NCI-H2196 (cell line): Measurements from ENCODE around the gene GALK1.
"Not testable (repeated sequence)": the region's sequence is repeated elsewhere in the genome, so short reads cannot be mapped to it uniquely, and the experiment has no call there.

ENCODE experiments used
- DNase-seq: peaks from one replicate; lab custom pipeline; 2025; ENCODE audit not compliant: unreplicated experiment; lab: John Stamatoyannopoulos, UW

The GALK1 gene

DNA sequence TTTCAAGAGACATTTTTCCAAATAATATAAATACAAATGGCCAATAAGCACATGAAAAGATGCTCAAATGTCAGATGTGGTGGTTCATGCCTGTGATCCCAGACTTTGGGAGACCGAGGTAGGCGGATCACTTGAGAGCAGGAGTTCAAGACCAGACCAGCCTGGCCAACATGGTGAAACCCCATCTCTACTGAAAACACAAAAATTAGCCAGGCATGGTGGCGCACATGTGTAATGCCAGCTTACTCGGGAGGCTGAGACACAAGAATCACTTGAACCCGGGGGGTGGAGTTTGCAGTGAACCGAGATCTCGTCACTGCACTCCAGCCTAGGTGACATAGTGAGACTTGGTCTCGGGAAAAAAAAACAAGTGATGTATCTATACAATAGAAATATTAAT, 2.9 kb upstream of the GALK1 start:
- no peak for DNase-seq

DNA sequence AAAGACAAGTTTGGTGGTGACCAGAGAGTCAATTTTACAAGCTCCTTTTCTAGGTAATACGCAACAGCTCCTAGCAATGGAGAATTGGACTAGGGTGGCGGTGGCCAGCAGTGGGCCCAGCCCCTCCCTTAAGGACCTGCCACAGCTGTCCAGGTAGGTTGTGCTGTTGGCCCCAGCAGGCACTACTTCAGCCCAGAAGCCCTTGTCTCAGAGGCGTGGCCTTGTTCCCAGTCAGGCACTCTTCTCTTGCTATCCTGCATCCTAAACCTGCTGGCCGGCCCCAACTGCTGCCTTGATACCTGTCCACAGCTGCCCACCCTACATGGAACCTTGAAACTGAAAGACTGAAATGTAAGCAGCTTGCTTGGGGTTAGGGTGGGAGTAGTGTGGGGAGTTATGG, 989 bp upstream of the GALK1 start:
- no peak for DNase-seq

DNA sequence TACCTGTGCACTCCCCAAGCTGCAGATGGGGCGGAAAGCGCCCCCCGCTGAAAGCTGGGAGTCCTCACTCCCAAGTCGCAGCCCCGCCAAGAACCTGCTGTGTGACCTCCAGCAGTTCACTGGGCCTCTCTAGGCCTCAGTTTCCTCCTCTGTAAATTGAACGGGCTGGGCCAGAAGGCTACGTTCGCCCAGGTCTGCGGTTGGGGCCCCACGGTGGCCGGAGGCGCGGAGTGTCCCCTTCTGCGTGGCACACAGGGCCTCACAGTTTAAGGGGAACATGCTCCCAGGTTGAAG, 628 bp downstream of the GALK1 start:
- no peak for DNase-seq

DNA sequence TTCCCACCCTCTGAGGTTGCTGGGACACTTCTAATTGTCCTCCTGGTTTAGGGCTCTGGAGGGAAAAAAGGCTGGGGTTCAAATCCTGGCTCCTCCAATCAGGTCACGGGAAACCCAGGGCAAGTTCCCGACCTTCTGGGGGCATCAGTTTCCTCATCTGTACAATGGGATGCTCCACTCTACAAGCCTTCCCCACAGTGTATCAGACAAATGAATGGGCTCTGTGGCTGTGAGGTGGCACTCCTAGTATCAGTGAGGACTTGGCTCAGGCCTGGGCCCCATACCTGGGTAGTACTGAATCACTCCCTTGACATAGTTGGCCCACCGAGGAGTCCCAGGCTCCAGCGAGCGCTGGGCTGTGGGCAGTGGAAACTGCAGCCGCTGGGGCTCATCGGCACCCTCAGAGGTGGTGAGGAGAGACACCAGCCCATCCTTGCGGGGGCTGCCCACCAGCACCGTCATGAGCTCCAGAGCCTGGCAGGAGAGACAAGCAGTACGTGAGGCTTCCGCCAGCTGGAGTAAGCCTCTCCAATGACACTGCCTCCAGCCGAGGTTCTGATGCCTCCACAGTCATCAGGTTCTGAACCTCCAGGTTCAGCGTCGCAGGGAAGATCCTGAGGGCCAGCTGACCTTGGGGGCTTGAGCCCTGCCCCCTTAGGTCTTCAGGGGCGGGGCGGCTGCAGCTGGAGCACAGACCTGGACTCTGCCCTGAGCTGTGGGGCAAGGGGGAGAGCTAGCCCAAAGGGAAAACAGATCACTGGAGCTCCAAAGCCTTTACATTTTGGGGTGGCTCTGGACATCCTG, 1.2 kb downstream of the GALK1 start:
- no peak for DNase-seq

DNA sequence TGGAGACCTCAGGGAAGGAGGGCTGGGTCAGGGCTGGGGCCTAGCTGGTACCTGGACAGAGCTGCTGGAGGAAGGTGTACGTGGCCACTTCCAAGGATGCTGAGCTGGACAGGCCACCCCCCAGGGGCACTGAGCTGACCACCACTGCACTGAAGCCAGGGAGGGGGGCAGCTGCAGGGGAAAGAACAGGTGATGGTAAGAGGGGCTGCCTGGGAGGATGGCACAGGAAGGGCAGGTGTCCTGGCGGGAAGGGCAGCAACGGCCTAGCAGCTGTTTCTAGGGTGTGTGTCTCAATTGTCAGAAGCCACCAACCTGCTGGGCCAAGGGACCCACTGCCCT, 1.8 kb downstream of the GALK1 start:
- DNase-seq, result no peak

DNA sequence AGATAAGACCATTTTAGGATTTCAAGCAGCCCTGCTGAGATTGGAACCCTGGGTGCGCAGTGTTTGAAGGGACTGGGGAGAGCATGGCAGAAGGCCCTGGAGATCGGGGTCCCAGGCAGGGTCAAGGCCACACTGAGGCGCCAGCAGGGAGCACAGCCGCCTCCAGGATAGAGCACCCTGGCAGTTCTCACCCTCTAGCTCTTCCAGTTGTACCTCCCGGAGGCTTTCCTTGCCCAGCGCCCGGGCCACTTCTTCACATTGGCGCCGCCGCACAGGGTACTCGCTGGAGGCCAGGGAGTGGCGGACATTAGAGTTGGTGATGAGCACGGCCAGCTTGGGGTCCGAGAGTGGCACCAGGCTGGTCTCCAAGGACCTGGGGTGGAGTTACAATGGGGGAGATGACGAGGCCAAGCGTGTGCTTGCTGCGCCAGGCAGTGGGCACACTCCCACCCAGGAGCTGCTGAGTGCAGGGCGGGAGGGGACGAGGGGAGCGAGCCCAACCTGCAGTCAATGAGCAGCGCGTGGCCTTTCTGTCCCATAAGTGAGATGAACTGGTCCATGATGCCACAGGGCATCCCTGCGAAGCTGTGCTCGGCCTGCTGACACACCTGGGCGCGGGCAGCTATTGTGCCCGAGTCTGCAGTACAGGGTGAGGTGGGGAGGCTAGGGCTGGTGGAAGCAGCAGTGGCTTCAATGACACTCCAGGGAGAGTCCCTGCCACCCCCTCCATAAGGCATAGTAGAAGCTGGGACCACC, 2.3 kb downstream of the GALK1 start:
- no peak for DNase-seq

DNA sequence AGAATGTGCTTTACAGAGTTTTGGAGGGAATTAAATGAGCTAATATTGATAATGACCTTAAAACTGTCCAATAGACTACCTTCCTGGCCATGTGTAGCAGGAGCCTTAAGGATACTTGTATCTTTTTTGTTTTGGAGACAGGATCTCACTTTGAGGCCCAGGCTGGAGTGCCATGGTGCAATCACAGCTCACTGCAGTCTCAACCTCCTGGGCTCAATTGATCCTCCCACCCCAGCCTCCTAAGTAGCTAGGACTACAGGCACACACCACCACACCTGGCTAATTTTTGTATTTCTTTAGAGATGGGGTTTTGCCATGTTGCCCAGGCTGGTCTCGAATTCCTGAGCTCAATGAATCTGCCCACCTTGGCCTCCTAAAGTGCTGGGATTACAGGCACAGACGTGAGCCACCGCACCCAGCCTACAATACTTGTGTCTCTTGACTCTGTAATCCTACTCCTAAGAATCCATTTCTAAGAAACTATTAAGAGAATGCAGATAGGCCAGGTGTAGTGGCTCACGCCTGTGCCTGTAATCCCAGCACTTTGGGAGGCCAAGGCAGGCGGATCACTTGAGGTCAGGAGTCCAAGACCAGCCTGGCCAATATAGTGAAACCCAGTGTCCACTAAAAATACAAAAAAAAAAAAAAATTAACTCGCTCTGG, 4.9 kb downstream of the GALK1 start:
- not testable (repeated sequence) for DNase-seq

DNA sequence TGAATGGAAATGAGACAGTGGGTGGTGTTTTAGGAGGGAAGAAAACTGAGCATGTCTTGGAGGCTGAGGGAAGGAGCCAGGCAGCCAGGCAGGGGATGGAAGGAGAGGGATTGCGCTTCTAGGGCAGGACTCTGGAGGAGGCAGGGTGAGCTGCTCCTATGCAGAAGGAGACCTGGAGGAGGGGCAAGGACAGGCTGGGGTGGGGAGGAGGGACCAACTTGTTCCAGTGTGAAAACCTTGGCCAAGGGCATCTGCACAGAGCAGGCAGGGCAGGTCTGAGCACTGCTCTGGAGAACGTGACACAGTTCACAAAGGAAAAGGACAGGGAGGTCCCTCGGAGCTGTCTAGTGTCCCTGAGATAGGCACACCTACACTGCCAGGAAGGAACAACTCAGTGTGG, 5.5 kb downstream of the GALK1 start:
- DNase-seq, result no peak

DNA sequence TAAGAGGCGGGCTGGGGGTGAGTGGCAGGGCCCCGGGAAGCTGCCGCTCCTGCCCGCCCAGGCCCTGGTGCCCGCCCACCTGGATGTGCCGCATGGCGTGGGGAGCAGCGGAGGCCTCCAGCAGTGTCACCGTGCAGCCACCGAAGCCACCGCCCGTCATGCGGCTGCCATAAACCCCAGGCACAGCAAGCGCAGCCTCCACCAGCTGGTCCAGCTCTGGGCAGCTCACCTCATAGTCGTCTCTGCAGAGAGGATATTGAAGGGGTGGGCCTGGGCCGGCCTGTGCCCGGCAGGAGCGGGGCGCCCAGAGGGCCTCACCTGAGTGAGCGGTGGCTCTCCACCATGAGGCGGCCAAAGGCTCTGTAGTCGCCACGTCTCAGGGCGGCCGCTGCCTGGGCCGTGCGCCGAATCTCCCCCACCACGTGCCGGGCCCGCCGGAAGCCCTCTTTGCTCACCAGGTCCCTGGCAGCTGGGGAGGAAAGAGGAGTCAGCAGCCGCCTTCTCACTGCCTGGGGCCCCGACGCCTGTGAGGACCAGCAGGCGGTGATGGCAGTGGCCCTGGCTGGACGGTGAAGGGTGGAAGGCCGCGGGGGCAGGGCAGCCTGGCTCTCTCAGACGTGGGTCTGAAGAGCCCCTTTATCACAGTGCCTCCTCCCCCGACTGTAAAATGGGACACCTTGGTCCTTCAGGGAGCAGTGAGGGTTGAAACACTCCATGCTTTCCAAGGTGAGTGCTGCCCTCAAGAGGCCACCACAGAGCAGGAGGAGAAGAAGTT, 6.7 kb downstream of the GALK1 start:
- DNase-seq, result no peak

DNA sequence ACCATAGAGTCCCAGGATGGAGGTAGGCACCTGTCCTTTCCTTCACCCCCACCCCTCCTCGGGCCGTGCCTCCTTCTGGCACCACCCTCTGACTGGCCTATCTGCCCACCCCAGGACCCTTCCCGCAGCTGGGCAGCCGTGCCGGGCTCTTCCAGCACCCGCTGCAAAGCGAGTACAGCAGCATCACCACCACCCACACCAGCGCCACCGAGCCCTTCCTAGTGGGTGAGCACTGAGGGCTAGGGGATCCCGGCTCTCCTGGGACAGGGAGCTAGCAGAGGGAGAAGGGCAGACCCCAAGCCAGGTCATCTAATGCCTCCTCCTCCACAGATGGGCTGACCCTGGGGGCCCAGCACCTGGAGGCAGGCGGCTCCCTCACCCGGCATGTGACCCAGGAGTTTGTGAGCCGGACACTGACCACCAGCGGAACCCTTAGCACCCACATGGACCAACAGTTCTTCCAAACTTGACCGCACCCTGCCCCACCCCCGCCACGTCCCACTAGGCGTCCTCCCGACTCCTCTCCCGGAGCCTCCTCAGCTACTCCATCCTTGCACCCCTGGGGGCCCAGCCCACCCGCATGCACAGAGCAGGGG, 7.8 kb downstream of the GALK1 start:
- DNase-seq, result no peak

DNA sequence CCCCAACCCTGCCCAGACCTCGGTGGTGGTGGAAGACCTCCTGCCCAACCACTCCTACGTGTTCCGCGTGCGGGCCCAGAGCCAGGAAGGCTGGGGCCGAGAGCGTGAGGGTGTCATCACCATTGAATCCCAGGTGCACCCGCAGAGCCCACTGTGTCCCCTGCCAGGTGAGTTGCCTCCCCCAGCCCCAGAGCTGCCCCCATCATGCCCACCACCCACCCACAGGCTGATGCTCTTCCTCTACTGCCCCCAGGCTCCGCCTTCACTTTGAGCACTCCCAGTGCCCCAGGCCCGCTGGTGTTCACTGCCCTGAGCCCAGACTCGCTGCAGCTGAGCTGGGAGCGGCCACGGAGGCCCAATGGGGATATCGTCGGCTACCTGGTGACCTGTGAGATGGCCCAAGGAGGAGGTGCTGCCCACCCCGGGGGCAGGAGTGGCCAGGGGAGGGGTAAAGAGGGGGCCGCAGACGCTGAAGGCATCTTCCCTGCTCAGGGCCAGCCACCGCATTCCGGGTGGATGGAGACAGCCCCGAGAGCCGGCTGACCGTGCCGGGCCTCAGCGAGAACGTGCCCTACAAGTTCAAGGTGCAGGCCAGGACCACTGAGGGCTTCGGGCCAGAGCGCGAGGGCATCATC, 8.4 kb downstream of the GALK1 start:
- DNase-seq, result no peak

DNA sequence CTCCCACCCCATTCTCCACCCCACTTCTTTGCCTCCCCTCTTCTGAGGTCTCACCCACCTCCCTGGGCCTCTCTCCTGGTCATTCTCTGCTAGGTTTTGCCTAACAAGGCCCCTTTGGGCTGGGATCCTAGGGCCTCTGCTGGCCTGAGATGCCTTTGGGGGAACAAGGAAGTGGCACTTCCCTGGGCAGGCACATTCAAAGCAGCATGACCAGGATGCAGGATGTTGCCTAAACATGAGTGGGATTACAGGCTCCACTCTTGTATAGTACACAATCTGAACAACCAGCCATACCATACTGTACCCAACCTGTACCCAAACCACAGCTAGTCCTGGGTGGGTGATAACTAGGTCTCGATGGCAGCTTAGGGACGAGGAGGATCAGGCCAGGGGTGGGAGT, 9.0 kb downstream of the GALK1 start:
- no peak for DNase-seq

DNA sequence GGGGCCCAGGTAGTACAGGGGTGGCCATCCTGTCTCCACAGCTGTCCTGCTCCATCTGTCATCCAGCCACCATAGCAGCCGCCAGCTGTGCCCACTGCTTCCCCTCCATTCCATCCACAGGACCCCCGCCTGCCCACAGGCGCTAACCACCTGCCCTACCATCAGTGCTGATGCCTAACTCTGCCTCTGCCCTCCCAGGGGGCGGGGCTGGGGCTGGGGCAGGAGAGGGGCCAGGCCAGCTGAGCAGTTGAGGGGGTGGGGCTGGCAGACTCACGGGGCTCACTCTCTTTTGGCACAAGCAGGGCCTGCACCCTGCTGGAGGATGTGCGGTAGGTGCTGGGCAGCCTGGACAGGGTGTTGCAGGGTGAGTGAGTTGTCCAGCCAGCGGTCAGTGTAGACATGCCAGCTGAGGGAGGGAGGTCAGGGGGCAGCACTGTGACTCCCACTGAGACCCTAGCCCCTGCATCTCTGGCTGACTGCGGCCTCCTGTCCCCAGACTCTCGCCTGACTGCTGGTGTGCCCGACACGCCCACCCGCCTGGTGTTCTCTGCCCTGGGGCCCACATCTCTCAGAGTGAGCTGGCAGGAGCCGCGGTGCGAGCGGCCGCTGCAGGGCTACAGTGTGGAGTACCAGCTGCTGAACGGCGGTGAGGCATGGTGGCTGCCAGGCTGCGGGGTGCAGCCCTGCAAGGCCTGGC, 9.6 kb downstream of the GALK1 start:
- no peak for DNase-seq

DNA sequence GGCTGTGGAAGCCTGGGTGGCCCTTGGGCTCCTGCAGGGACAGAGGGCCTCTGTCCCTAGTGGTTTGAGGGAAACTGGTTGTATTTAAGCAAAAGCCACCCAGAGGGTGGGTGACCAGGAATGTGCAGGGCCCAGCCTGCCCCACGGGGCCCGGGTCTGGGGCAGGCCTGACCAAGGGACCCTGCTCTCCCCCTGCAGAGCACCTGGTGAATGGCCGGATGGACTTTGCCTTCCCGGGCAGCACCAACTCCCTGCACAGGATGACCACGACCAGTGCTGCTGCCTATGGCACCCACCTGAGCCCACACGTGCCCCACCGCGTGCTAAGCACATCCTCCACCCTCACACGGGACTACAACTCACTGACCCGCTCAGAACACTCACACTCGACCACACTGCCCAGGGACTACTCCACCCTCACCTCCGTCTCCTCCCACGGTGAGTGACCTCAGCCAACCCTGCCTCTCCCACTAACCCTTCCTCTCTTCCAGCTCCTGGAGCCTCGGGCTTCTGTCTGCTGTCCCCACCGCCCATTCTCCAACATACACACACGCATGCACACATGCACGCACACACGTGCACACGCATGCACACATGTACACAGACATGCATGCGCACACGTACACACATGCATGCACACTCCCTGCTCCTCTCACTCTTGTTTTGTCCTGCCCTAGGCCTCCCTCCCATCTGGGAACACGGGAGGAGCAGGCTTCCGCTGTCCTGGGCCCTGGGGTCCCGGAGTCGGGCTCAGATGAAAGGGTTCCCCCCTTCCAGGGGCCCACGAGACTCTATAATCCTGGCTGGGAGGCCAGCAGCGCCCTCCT, 10.4 kb downstream of the GALK1 start:
- no peak for DNase-seq

DNA sequence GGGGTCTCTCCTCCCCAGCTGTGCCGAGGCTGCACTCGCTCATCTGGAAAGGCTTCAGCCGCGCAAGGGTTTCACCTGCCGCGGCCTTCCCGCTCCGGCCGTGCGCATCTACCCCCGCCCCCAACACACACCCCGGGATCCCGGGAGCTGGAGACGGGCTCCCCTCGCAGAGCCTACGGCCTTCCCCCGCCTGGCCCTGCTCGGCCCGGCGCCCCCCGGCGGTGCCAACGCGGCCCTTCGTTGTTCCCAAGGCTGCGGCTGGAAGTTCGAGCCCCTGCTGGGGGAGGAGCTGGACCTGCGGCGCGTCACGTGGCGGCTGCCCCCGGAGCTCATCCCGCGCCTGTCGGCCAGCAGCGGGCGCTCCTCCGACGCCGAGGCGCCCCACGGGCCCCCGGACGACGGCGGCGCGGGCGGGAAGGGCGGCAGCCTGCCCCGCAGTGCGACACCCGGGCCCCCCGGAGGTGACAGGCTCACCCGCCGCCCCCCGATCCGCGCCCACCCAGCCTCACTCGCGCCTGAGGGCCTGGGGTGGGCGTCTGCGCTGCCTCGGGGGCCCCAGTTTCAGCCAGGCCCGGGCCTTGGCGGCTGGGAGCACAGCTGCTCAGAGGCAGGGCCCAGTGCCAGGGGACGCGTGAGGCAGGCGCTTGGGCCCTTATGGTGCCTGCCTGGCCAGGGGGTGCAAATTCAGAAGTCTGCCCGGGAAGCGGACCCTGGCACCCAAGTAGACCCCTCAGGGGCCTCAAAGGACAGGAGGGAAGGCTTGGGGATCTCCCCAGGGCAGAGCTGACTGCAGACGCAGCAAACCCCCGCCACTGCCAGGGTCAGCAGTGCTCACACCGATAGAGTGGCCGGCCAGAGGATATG, 11.2 kb downstream of the GALK1 start:
- DNase-seq, result no peak

DNA sequence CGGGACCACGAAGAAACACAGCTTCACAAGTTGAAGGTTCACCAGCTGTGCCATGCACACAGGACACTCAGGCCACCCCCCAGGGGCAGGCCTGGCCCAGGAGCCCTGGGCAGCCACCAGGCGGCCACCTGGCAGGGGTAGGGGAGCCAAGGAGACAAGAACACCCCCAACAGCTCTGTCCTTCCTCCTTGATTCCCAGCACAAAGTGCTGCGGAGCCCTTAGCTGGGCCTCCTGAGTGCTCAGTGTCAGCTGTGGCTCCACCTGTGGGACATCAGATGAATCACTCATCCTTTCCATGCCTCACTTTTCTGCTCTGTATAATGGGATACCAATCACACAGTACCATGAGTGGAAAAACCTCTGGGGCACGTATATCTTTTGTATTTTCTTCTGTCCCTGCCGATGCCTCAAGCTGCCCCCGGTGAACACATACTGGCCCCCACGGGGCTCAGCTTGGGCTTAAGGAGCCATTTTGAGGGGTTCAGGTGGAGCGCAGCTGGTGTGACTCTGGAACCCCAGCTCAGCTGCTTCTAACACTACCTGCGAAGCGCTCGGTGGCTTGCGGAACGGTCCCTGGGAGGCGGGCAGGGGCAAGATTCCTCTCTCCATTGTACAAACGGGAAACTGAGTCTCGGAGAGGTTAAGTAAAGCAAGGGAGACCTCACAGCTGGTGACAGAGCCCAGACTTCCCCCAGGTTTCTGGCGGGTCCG, 12.0 kb downstream of the GALK1 start:
- no peak for DNase-seq

DNA sequence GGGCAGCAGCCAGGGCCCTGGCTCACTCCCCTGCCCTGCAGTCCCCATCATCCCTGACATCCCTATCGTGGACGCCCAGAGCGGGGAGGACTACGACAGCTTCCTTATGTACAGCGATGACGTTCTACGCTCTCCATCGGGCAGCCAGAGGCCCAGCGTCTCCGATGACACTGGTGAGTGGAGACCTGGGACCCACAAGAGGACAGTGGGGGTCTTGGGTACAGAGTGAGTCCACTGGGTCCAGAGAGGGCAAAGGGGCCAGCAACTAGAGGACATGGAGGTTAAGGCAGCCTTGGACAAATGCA, 12.6 kb downstream of the GALK1 start:
- DNase-seq, result no peak
